Loucy (cell line): ENCODE results near the gene ZMYND15.

Source experiments
- H2AFZ ChIP-seq: fragments of 200-600 bp; sonication (generic); 2 replicates; pipeline ENCODE4 v1.6.0; 2016; ENCODE audit warnings: antibody characterized with exemption, mild to moderate bottlenecking, low read length, moderate library complexity
- H3F3A ChIP-seq: fragments of 200-600 bp; 2 replicates; pipeline ENCODE4 v1.6.0; 2016; ENCODE audit warnings: antibody characterized with exemption, low read depth, mild to moderate bottlenecking
- H3K27me3 ChIP-seq: fragments of 200-600 bp; sonication (generic); 2 replicates; pipeline ENCODE4 v1.6.1; 2014; ENCODE audit warnings: low read length, mild to moderate bottlenecking; ENCODE audit not compliant: insufficient read depth, poor library complexity, severe bottlenecking
- H3K36me3 ChIP-seq: fragments of 200-600 bp; sonication (generic); 2 replicates; pipeline ENCODE4 v1.6.1; 2016; ENCODE audit warnings: low read length; ENCODE audit not compliant: insufficient read depth
- H3K4me1 ChIP-seq: fragments of 200-600 bp; sonication (generic); 2 replicates; pipeline ENCODE4 v1.5.1; 2014; ENCODE audit warnings: low read length, mild to moderate bottlenecking; ENCODE audit not compliant: insufficient read depth, poor library complexity, severe bottlenecking
- H3K4me2 ChIP-seq: fragments of 200-600 bp; sonication (generic); 2 replicates; pipeline ENCODE4 v1.6.0; 2014; ENCODE audit warnings: antibody characterized with exemption, low read length, low read depth, mild to moderate bottlenecking; ENCODE audit not compliant: poor library complexity, severe bottlenecking
- H3K4me3 ChIP-seq: fragments of 200-600 bp; sonication (generic); 2 replicates; pipeline ENCODE4 v1.5.1; 2014; ENCODE audit warnings: low read length, mild to moderate bottlenecking, mixed read lengths; ENCODE audit not compliant: poor library complexity, severe bottlenecking
- H3K79me2 ChIP-seq: fragments of 200-600 bp; sonication (generic); 2 replicates; pipeline ENCODE4 v1.6.1; 2014; ENCODE audit warnings: low read length; ENCODE audit not compliant: insufficient read depth
- H3K9ac ChIP-seq: fragments of 200-600 bp; sonication (generic); 2 replicates; pipeline ENCODE4 v1.6.0; 2014; ENCODE audit warnings: mild to moderate bottlenecking, low read depth, low read length, moderate library complexity; ENCODE audit not compliant: poor library complexity, severe bottlenecking
- H3K9me2 ChIP-seq: fragments of 200-600 bp; sonication (generic); replicated peaks from 2 replicates; pipeline ENCODE4 v1.6.1; 2016; ENCODE audit warnings: low read depth, low read length, mixed read lengths
- H3K9me3 ChIP-seq: fragments of 200-600 bp; sonication (generic); 2 replicates; pipeline ENCODE4 v1.6.1; 2014; ENCODE audit warnings: mild to moderate bottlenecking, antibody characterized with exemption, low read length, low read depth; ENCODE audit not compliant: insufficient read depth
- H4K20me1 ChIP-seq: fragments of 200-600 bp; sonication (generic); 2 replicates; pipeline ENCODE4 v1.6.0; 2014; ENCODE audit warnings: antibody characterized with exemption, low read length, mild to moderate bottlenecking; ENCODE audit not compliant: insufficient read depth, poor library complexity, severe bottlenecking
- EZH2phosphoT487 ChIP-seq: fragments of 200-600 bp; IDR thresholded peaks from 2 replicates; pipeline ENCODE4 v1.6.1; 2018; ENCODE audit warnings: antibody characterized with exemption, mild to moderate bottlenecking, moderate library complexity, borderline replicate concordance
- TF ChIP-seq, protein P1 (sequence below): fragments of 200-600 bp; sonication (generic); conservative IDR thresholded peaks from 2 replicates; pipeline ENCODE4 v1.5.1; 2014; ENCODE audit warnings: mild to moderate bottlenecking, antibody characterized with exemption, low read length

ZMYND15 gene

GRCh38 chr17:4706121-4706520 lies 33.5 kb upstream of the ZMYND15 start:
- Histone ChIP-seq H3K79me2 (peaks cover 48% of the 10 kb centered on the region), H3K4me3 (no peak overlapping the region), H3K36me3 (no peaks in the 10 kb centered on the region), H3F3A (peaks cover 3% of the 10 kb centered on the region; the same call in 1 of the 2 replicates), H3K9me3 (no peaks in the 10 kb centered on the region), H3K4me2 (no peak overlapping the region), H2AFZ (no peak overlapping the region), H4K20me1 (peaks cover 20% of the 10 kb centered on the region), H3K4me1 (peaks cover 34% of the 10 kb centered on the region), H3K9ac (no peak overlapping the region), H3K9me2 (no peaks in the 10 kb centered on the region), H3K27me3 (no peaks in the 10 kb centered on the region)
- TF ChIP-seq EZH2phosphoT487: no peak
- TF ChIP-seq, protein P1, sequence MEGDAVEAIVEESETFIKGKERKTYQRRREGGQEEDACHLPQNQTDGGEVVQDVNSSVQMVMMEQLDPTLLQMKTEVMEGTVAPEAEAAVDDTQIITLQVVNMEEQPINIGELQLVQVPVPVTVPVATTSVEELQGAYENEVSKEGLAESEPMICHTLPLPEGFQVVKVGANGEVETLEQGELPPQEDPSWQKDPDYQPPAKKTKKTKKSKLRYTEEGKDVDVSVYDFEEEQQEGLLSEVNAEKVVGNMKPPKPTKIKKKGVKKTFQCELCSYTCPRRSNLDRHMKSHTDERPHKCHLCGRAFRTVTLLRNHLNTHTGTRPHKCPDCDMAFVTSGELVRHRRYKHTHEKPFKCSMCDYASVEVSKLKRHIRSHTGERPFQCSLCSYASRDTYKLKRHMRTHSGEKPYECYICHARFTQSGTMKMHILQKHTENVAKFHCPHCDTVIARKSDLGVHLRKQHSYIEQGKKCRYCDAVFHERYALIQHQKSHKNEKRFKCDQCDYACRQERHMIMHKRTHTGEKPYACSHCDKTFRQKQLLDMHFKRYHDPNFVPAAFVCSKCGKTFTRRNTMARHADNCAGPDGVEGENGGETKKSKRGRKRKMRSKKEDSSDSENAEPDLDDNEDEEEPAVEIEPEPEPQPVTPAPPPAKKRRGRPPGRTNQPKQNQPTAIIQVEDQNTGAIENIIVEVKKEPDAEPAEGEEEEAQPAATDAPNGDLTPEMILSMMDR: no peak

DNA sequence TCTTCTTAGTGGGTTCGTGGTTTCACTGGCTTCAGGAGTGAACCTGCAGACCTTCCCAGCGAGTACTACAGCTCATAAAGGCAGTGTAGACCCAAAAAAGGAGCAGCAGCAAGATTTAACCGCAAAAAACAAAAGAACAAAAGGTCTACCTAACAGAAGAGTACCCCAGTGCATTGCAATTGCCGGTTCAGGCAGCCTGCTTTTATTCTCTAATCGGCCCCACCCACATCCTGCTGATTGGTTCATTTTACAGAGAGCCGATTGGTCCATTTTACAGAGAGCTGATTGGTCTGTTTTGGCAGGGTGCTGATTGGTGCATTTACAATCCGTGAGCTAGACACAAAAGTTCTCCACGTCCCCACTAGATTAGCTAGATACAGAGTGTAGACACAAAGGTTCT lies 31.2 kb upstream of the ZMYND15 start:
- TF ChIP-seq EZH2phosphoT487: no peak
- TF ChIP-seq, protein P1: no peak
- Histone ChIP-seq H3K4me2 (peak overlapping the region; percentile 33), H3K79me2 (peaks cover 47% of the 10 kb centered on the region), H3K9me3 (no peaks in the 10 kb centered on the region), H3K27me3 (no peaks in the 10 kb centered on the region), H2AFZ (0 out of 2 replicates have a peak overlapping the region, but pooled peaks have one; percentile 56), H3F3A (peaks cover 3% of the 10 kb centered on the region; the same call in 1 of the 2 replicates), H3K4me1 (peaks cover 33% of the 10 kb centered on the region), H3K9me2 (no peaks in the 10 kb centered on the region), H3K36me3 (no peaks in the 10 kb centered on the region), H3K9ac (peak overlapping the region; percentile 40), H3K4me3 (peak overlapping the region; percentile 27), H4K20me1 (peaks cover 5% of the 10 kb centered on the region)

- peak within 1 kb of the TSS; percentile 80 for H3K4me3 ChIP-seq
- H3F3A ChIP-seq: peaks cover 3% of the 10 kb centered on the region; the same call in 1 of the 2 replicates
- H3K9ac ChIP-seq: peak within 1 kb of the TSS; percentile 93
- no peaks in the 10 kb centered on the region for H3K27me3 ChIP-seq
- H2AFZ ChIP-seq: peak within 1 kb of the TSS; percentile 86
- H3K79me2 ChIP-seq: peaks cover 42% of the 10 kb centered on the region
- no peaks in the 10 kb centered on the region for H3K36me3 ChIP-seq
- no peaks in the 10 kb centered on the region for H3K9me3 ChIP-seq
- no peaks in the 10 kb centered on the region for H4K20me1 ChIP-seq
- TF ChIP-seq EZH2phosphoT487: no peak
- TF ChIP-seq, protein P1: peak; percentile 64
- no peaks in the 10 kb centered on the region for H3K9me2 ChIP-seq
- H3K4me2 ChIP-seq: peak within 1 kb of the TSS; percentile 97
- H3K4me1 ChIP-seq: peaks cover 39% of the 10 kb centered on the region
These were observed 29.6 kb upstream of the ZMYND15 start, which contains the start of gene ARRB2 for GRCh38 chr17:4709794-4710692. Gene ARRB2 (plus strand): TSS chr17:4710632. CDS start chr17:4710722, 90 bp downstream.
